ENCODE results near the gene PRKCSH.

DNA sequence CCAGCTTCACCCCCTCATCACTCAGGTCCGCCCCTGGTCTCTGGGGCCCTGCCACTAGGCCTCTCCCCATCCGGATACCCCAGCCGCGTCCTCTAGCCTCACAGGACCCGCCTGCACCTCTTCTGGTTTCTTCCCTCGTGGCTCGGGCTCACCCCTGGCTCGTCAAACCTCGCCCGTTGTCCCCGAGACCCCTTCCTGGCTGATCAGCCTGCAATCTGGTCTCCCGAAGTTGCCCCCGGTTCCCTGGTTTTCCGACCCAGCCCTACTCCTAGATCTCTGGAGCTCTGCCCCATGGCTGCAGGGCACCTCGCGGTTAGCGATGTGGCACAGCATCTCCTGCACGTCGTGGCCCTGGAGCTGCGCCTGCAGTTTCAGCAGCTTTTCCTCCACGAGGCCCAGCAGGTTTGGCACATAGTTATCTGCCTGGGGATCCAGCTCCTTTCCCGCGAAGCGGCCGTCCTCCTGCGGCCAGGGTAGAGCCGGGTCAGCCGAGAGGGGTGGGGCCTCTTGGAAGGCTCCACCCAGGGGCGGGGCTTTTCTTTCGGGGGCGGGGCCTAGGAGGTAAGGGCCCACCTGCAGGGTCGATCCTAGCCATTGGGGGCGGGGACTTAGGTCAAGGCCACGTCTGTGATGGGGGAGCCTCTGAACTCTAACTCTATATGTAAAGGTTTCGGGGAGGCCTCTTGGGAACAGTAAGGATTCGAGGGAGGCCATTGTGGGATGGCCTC is 13.9 kb upstream of the PRKCSH start:
- TF ChIP-seq, protein P1, sequence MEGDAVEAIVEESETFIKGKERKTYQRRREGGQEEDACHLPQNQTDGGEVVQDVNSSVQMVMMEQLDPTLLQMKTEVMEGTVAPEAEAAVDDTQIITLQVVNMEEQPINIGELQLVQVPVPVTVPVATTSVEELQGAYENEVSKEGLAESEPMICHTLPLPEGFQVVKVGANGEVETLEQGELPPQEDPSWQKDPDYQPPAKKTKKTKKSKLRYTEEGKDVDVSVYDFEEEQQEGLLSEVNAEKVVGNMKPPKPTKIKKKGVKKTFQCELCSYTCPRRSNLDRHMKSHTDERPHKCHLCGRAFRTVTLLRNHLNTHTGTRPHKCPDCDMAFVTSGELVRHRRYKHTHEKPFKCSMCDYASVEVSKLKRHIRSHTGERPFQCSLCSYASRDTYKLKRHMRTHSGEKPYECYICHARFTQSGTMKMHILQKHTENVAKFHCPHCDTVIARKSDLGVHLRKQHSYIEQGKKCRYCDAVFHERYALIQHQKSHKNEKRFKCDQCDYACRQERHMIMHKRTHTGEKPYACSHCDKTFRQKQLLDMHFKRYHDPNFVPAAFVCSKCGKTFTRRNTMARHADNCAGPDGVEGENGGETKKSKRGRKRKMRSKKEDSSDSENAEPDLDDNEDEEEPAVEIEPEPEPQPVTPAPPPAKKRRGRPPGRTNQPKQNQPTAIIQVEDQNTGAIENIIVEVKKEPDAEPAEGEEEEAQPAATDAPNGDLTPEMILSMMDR (IDR thresholded peaks at IDR 0.05; ENCODE audit: low read length): no peak
- no peak for TF ChIP-seq EZH2 (IDR thresholded peaks at IDR 0.05; ENCODE audit: borderline replicate concordance, low read length)
